Measurements from ENCODE around the gene TEAD3. TPM values are rescaled to one million over a fixed set of nuclear protein-coding genes. Genes with fewer than 3 reads are reported as not detected.

Gene TEAD3
- total RNA-seq, 1 experiment from 2014 or later, result 34.3 TPM

DNA sequence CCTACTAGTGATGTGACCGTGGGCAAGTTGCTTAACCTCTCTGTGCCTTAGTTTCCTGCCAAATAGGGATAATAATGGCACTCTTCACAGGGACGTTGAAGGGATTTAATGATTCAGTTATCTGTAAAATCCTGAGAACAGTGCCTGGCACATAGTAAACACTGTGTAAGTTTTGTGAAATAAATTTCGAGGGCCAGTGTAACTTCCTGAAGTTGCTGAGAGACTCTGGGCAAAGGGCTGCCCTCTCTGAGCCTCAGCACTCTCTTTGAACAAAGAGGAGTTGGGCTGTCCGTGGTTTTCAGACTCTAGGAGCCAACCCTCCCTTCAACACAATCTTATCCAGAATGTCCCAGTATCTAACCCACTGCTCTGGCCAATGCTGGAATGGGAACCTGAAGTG is 2.5 kb upstream of the TEAD3 start:
- no peak for ATAC-seq

DNA sequence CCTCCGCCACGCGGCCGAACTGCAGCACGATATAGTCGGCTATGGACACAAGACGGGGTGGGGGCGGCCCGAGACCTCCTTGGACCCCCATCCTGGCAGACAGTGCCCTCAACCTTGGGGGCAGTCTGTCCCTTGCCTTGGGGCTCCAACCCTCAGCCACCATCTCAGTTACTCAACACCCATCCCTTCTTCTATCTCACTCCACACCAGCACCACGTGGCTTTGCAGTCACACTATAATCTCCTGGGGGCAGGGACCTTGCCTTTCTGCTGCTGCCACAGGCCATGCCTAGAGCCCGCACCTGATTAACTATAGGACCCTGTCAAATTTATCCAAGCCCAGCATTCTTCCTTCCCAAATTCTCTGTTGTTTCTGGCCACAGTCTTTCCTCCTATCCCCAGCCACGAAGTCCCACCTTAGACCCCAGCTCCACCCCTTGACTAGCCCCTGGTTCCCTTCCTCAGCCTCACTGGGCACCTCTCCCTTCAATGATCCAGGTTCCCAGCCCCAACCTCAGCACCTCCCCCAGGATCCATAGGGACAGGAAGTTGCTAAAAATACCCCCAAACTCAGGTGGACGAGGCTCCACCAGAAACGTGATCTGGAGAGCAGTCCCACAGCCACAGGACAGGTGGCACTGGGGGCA is 1.7 kb upstream of the TEAD3 start:
- ATAC-seq, result no peak
- POLR2A ChIA-PET, result interaction anchor here (1.0 to 5.3 kb wide), 10 partner anchors 9 to 239 kb away, joined by 3 to 54 read pairs (median 4); partner anchors contain the start of genes FANCE and ZNF76

More for the DNA sequence above, 2.5 kb upstream of the TEAD3 start:
- Mint-ChIP-seq H3K4me3 (no peak overlapping the region), H3K27ac (peak overlapping the region; percentile 17; the same call in 1 of the 2 replicates), H3K9me3 (no peaks in the 10 kb centered on the region), H3K27me3 (ENCODE audit: low read depth) (peaks cover 23% of the 10 kb centered on the region; the same call in 1 of the 2 replicates), H3K4me1 (peaks cover 41% of the 10 kb centered on the region), H3K36me3 (no peaks in the 10 kb centered on the region)
- POLR2A ChIA-PET, result no interaction called here
- TF ChIP-seq ZNF396 (CRISPR knock-in tag; IDR thresholded peaks at IDR 0.05; ENCODE audit: borderline replicate concordance) (no peak), GABPB1 (CRISPR knock-in tag; IDR thresholded peaks at IDR 0.05) (no peak), SOX15 (CRISPR knock-in tag; IDR thresholded peaks at IDR 0.05) (no peak)
- TF ChIP-seq, protein P1, sequence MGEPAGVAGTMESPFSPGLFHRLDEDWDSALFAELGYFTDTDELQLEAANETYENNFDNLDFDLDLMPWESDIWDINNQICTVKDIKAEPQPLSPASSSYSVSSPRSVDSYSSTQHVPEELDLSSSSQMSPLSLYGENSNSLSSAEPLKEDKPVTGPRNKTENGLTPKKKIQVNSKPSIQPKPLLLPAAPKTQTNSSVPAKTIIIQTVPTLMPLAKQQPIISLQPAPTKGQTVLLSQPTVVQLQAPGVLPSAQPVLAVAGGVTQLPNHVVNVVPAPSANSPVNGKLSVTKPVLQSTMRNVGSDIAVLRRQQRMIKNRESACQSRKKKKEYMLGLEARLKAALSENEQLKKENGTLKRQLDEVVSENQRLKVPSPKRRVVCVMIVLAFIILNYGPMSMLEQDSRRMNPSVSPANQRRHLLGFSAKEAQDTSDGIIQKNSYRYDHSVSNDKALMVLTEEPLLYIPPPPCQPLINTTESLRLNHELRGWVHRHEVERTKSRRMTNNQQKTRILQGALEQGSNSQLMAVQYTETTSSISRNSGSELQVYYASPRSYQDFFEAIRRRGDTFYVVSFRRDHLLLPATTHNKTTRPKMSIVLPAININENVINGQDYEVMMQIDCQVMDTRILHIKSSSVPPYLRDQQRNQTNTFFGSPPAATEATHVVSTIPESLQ (CRISPR knock-in tag; IDR thresholded peaks at IDR 0.05), result no peak
- TF ChIP-seq, protein P2, sequence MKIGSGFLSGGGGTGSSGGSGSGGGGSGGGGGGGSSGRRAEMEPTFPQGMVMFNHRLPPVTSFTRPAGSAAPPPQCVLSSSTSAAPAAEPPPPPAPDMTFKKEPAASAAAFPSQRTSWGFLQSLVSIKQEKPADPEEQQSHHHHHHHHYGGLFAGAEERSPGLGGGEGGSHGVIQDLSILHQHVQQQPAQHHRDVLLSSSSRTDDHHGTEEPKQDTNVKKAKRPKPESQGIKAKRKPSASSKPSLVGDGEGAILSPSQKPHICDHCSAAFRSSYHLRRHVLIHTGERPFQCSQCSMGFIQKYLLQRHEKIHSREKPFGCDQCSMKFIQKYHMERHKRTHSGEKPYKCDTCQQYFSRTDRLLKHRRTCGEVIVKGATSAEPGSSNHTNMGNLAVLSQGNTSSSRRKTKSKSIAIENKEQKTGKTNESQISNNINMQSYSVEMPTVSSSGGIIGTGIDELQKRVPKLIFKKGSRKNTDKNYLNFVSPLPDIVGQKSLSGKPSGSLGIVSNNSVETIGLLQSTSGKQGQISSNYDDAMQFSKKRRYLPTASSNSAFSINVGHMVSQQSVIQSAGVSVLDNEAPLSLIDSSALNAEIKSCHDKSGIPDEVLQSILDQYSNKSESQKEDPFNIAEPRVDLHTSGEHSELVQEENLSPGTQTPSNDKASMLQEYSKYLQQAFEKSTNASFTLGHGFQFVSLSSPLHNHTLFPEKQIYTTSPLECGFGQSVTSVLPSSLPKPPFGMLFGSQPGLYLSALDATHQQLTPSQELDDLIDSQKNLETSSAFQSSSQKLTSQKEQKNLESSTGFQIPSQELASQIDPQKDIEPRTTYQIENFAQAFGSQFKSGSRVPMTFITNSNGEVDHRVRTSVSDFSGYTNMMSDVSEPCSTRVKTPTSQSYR (CRISPR knock-in tag; IDR thresholded peaks at IDR 0.05), result no peak
- CTCF ChIA-PET, result no interaction called here
- no peak for DNase-seq (ENCODE audit: low spot score)

DNA sequence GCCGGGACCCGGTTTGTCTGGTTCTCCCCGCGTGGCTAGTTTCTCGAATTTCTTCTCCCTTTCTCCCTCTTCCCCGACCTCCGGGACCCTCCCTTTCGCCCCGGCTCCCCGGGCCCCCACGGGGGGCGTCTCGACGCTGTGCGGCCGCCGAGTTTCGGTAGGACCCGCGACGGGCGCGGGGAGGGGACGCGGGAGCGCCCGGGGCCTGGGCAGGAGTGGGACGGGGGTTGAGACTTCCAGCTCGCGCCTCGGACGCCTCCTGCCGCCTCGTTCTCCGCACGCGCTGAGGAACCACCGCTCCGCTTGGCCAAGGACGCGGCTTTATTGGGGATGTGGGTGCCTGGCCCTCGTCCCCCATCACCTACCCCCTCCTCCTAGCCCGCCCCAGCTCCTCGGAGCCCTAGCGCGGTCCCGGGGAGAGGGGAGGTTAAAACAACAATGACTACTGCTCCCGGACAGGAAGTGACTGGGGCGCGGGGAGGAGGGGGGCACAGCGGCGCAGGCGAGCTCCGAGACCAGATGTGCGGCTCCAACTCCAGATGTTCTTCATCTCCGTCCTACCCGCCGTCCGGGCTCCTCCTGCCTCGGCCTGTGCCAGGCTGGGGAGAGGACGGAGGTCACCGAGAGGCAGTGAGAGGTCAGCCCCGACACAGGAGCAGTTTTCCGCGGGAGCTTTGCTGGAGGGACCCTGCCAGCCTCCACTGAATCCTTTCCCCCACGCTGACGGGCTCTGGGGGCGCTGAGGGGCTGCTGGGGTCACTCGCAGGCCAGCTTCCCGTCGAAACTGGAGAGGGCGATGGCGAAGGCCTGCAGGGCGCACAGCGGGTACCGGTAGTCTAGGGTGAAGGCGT is 917 bp upstream of the TEAD3 start:
- CTCF ChIA-PET, result interaction anchor here (0.5 to 2.1 kb wide), 16 partner anchors 8 to 945 kb away, joined by 3 to 13 read pairs (median 5); partner anchors contain the start of genes ARMC12, PPARD and RPL10A
- Mint-ChIP-seq H3K4me3 (peak overlapping the region; percentile 72), H3K9me3 (no peaks in the 10 kb centered on the region), H3K27ac (peak overlapping the region; percentile 88), H3K4me1 (peaks cover 56% of the 10 kb centered on the region), H3K27me3 (ENCODE audit: low read depth) (peaks cover 23% of the 10 kb centered on the region), H3K36me3 (no peaks in the 10 kb centered on the region)
- ATAC-seq (peak; percentile 31), DNase-seq (ENCODE audit: low spot score) (peak; percentile 76)
- POLR2A ChIA-PET, result interaction anchor here (1.0 to 5.3 kb wide), 12 partner anchors 8 to 241 kb away, joined by 3 to 54 read pairs (median 3); partner anchors contain the start of genes FANCE and ZNF76
- TF ChIP-seq NR1H2 (CRISPR knock-in tag; IDR thresholded peaks at IDR 0.05) (no peak), CREB1 (CRISPR knock-in tag; IDR thresholded peaks at IDR 0.05) (no peak), HMGA2 (CRISPR knock-in tag; IDR thresholded peaks at IDR 0.05) (no peak), ZNF317 (CRISPR knock-in tag; IDR thresholded peaks at IDR 0.05; ENCODE audit: borderline replicate concordance, low read depth) (no peak; the same call in 1 of the 2 replicates), ZNF138 (CRISPR knock-in tag; conservative IDR thresholded peaks at IDR 0.05) (no peak), ZNF263 (CRISPR knock-in tag; IDR thresholded peaks at IDR 0.05; ENCODE audit: low read depth) (0 out of 2 replicates have a peak, but pooled peaks have one; percentile 68), SOX15 (CRISPR knock-in tag; IDR thresholded peaks at IDR 0.05) (no peak), GTF2I (CRISPR knock-in tag; conservative IDR thresholded peaks at IDR 0.05) (no peak)
- TF ChIP-seq, protein P3, sequence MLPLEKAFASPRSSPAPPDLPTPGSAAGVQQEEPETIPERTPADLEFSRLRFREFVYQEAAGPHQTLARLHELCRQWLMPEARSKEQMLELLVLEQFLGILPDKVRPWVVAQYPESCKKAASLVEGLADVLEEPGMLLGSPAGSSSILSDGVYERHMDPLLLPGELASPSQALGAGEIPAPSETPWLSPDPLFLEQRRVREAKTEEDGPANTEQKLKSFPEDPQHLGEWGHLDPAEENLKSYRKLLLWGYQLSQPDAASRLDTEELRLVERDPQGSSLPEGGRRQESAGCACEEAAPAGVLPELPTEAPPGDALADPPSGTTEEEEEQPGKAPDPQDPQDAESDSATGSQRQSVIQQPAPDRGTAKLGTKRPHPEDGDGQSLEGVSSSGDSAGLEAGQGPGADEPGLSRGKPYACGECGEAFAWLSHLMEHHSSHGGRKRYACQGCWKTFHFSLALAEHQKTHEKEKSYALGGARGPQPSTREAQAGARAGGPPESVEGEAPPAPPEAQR (CRISPR knock-in tag; IDR thresholded peaks at IDR 0.05), result no peak
- TF ChIP-seq, protein P4, sequence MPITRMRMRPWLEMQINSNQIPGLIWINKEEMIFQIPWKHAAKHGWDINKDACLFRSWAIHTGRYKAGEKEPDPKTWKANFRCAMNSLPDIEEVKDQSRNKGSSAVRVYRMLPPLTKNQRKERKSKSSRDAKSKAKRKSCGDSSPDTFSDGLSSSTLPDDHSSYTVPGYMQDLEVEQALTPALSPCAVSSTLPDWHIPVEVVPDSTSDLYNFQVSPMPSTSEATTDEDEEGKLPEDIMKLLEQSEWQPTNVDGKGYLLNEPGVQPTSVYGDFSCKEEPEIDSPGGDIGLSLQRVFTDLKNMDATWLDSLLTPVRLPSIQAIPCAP (CRISPR knock-in tag; IDR thresholded peaks at IDR 0.05), result 0 out of 2 replicates have a peak, but pooled peaks have one; percentile 5
- TF ChIP-seq, protein P5, sequence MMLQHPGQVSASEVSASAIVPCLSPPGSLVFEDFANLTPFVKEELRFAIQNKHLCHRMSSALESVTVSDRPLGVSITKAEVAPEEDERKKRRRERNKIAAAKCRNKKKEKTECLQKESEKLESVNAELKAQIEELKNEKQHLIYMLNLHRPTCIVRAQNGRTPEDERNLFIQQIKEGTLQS (CRISPR knock-in tag; conservative IDR thresholded peaks at IDR 0.05), result no peak

More for the DNA sequence above, 1.7 kb upstream of the TEAD3 start:
- TF ChIP-seq JUN (CRISPR knock-in tag; IDR thresholded peaks at IDR 0.05) (no peak), HMGA2 (CRISPR knock-in tag; IDR thresholded peaks at IDR 0.05) (no peak), GRHL2 (CRISPR knock-in tag; IDR thresholded peaks at IDR 0.05; ENCODE audit: insufficient replicate concordance, severe bottlenecking) (no peak), ATF1 (CRISPR knock-in tag; IDR thresholded peaks at IDR 0.05) (no peak), EMX1 (CRISPR knock-in tag; IDR thresholded peaks at IDR 0.05) (0 out of 2 replicates have a peak, but pooled peaks have one; percentile 25)
- TF ChIP-seq, protein P6, sequence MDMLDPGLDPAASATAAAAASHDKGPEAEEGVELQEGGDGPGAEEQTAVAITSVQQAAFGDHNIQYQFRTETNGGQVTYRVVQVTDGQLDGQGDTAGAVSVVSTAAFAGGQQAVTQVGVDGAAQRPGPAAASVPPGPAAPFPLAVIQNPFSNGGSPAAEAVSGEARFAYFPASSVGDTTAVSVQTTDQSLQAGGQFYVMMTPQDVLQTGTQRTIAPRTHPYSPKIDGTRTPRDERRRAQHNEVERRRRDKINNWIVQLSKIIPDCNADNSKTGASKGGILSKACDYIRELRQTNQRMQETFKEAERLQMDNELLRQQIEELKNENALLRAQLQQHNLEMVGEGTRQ (CRISPR knock-in tag; IDR thresholded peaks at IDR 0.05), result peak; percentile 34; the same call in 1 of the 2 replicates
- TF ChIP-seq, protein P7, sequence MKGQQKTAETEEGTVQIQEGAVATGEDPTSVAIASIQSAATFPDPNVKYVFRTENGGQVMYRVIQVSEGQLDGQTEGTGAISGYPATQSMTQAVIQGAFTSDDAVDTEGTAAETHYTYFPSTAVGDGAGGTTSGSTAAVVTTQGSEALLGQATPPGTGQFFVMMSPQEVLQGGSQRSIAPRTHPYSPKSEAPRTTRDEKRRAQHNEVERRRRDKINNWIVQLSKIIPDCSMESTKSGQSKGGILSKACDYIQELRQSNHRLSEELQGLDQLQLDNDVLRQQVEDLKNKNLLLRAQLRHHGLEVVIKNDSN (CRISPR knock-in tag; IDR thresholded peaks at IDR 0.05), result 0 out of 2 replicates have a peak, but pooled peaks have one; percentile 34
- CTCF ChIA-PET, result interaction anchor here (0.6 to 2.1 kb wide), 10 partner anchors 9 to 946 kb away, joined by 3 to 13 read pairs (median 6); partner anchors contain the start of genes ARMC12, PPARD and RPL10A
- H3K4me3 Mint-ChIP-seq, result peak overlapping the region; percentile 72
- DNase-seq (ENCODE audit: low spot score), result peak; percentile 37
- no peaks in the 10 kb centered on the region for H3K9me3 Mint-ChIP-seq
- peak overlapping the region; percentile 55; the same call in 1 of the 2 replicates for H3K27ac Mint-ChIP-seq
- peaks cover 23% of the 10 kb centered on the region for H3K27me3 Mint-ChIP-seq (ENCODE audit: low read depth)
- peaks cover 48% of the 10 kb centered on the region for H3K4me1 Mint-ChIP-seq
- H3K36me3 Mint-ChIP-seq, result no peaks in the 10 kb centered on the region

Data from WTC11 (cell line).